K562 (cell line): ENCODE data around the gene CENPV. TPM values are rescaled to one million over a fixed set of nuclear protein-coding genes. Genes with fewer than 3 reads are reported as not detected.

Experiments used
- ATAC-seq: fragments of 200-7000 bp; cut with Tn5 transposase; 3 replicates; pipeline ENCODE4 v1.9.1; 2020; ENCODE audit warnings: moderate library complexity
- BruUV-seq: library from RNA; stranded (reverse); fragments of 400-500 nt; replicated peaks from 2 replicates; lab custom pipeline; 2021; lab: Mats Ljungman, UMichigan
- CTCF ChIA-PET: fragments of 300-600 bp; formaldehyde crosslinking; extraction: SDS; loops from one replicate; lab custom pipeline; 2021; ENCODE audit warnings: low intra/inter-chr PET ratio; lab: Yijun Ruan, JAX
- POLR2A ChIA-PET: fragments of 300-600, 350-650 bp; sonication (Branson Sonifier 250); formaldehyde crosslinking; extraction: SDS; loops from one replicate; lab custom pipeline; 2021; ENCODE audit warnings: antibody characterized with exemption, inconsistent platforms; lab: Yijun Ruan, JAX
- DNase-seq, 4 experiments: peaks; one replicate each; pipeline versions ENCODE4 v3.0.0 to v3.0.0-alpha.2; 2011 to 2018; ENCODE audit warnings: low spot score in 3 of 4, mixed read lengths in 3 of 4; ENCODE audit errors: extremely low read depth in 1 of 4
- FAIRE-seq: peaks from 2 replicates; lab custom pipeline; 2011; peaks lifted over from hg19 to GRCh38; lab: Jason Lieb, UNC
- H2AFZ ChIP-seq: 2 replicates; pipeline ENCODE4 v1.6.0; 2011; ENCODE audit warnings: low read depth, low read length, control low read depth, inconsistent platforms
- H3K27ac ChIP-seq: fragments of 200-600 bp; 3 replicates; pipeline ENCODE4 v1.8.0; 2011; ENCODE audit warnings: low read depth, mild to moderate bottlenecking, control low read depth, inconsistent platforms, low read length, moderate library complexity, mixed read lengths; ENCODE audit errors: extremely low read depth
- H3K27me3 ChIP-seq, 2 experiments: fragments of 300-600 bp in 1 of 2; 2 replicates in 1 of 2; 3 replicates in 1 of 2; pipeline versions ENCODE4 v1.6.0 to v1.8.0; 2011; ENCODE audit warnings: inconsistent platforms in 2 of 2, low read length in 2 of 2, mild to moderate bottlenecking in 1 of 2, mixed read lengths in 1 of 2, moderate library complexity in 1 of 2; ENCODE audit not compliant: control insufficient read depth in 2 of 2, insufficient read depth in 2 of 2
- H3K36me3 ChIP-seq: fragments of 300-600 bp; 3 replicates; pipeline ENCODE4 v1.8.0; 2011; ENCODE audit warnings: mild to moderate bottlenecking, low read length, inconsistent platforms; ENCODE audit not compliant: control insufficient read depth, insufficient read depth
- H3K4me1 ChIP-seq, 2 experiments: fragments of 200-600 bp in 1 of 2; replicated peaks in 1 of 2; 2 replicates in 1 of 2; 3 replicates in 1 of 2; pipeline versions ENCODE4 v1.5.1 to v1.8.0; 2011; ENCODE audit warnings: inconsistent platforms in 2 of 2, low read length in 2 of 2, mild to moderate bottlenecking in 1 of 2, mixed read lengths in 1 of 2, moderate library complexity in 1 of 2; ENCODE audit not compliant: control insufficient read depth in 2 of 2, insufficient read depth in 2 of 2
- H3K4me2 ChIP-seq: 2 replicates; pipeline ENCODE4 v1.6.1; 2011; ENCODE audit warnings: low read length, control low read depth, inconsistent platforms, mixed read lengths; ENCODE audit not compliant: insufficient read depth
- H3K4me3 ChIP-seq: fragments of 200-600 bp; sonication (generic), shearing (Covaris generic); 2 replicates; pipeline ENCODE4 v1.5.1; 2016; ENCODE audit warnings: control low read depth, inconsistent platforms
- H3K79me2 ChIP-seq: fragments of 200-600 bp; 3 replicates; pipeline ENCODE4 v1.8.0; 2011; ENCODE audit warnings: low read length, inconsistent platforms; ENCODE audit not compliant: control insufficient read depth, insufficient read depth
- H3K9ac ChIP-seq, 2 experiments: 2 replicates each; pipeline versions ENCODE4 v1.6.0 to v1.6.1; 2011; ENCODE audit warnings: low read depth in 2 of 2, low read length in 2 of 2, control low read depth in 1 of 2, inconsistent platforms in 1 of 2, mild to moderate bottlenecking in 1 of 2, mixed read lengths in 1 of 2; ENCODE audit not compliant: insufficient read depth in 1 of 2
- H3K9me1 ChIP-seq: one replicate; pipeline ENCODE4 v1.6.0; 2011; ENCODE audit warnings: inconsistent platforms, mild to moderate bottlenecking, low read length, moderate library complexity; ENCODE audit not compliant: control insufficient read depth, insufficient read depth
- H3K9me3 ChIP-seq: replicated peaks from 2 replicates; pipeline ENCODE4 v1.5.1; 2011; ENCODE audit warnings: low read depth, low read length, inconsistent platforms; ENCODE audit not compliant: control insufficient read depth, insufficient read depth
- H4K20me1 ChIP-seq: replicated peaks from 2 replicates; pipeline ENCODE4 v1.6.1; 2011; ENCODE audit warnings: low read length, inconsistent platforms, mixed read lengths; ENCODE audit not compliant: control insufficient read depth, insufficient read depth
- C11orf30 ChIP-seq: fragments of 450-650 bp; IDR thresholded peaks from 2 replicates; pipeline ENCODE4 v1.6.1; 2016; ENCODE audit warnings: low read depth, mild to moderate bottlenecking
- MCM2 ChIP-seq: fragments of 450-650 bp; IDR thresholded peaks from 2 replicates; pipeline ENCODE4 v1.6.1; 2017; ENCODE audit warnings: low read depth, mild to moderate bottlenecking
- MTA2 ChIP-seq: fragments of 450-650 bp; IDR thresholded peaks from 2 replicates; pipeline ENCODE4 v1.6.1; 2016; ENCODE audit warnings: low read depth
- NFRKB ChIP-seq: fragments of 450-650 bp; IDR thresholded peaks from 2 replicates; pipeline ENCODE4 v1.6.1; 2016; ENCODE audit warnings: low read depth
- POLR2H ChIP-seq: IDR thresholded peaks from 2 replicates; pipeline ENCODE4 v1.6.1; 2016; ENCODE audit warnings: missing genetic modification characterization, low read depth, mild to moderate bottlenecking, control low read depth, missing compliant biosample characterization, moderate library complexity
- SNAPC5 ChIP-seq: fragments of 250-450 bp; sonication (Bioruptor Pico); IDR thresholded peaks from 2 replicates; pipeline ENCODE4 v1.8.0; 2021; ENCODE audit warnings: moderate library complexity, mild to moderate bottlenecking, inconsistent platforms
- ZNF174 ChIP-seq: fragments of 250-450 bp; sonication (Bioruptor Pico); IDR thresholded peaks from 2 replicates; pipeline ENCODE4 v1.4.0; 2020; ENCODE audit warnings: mild to moderate bottlenecking
- ZNF511 ChIP-seq: sonication (generic); formaldehyde crosslinking; IDR thresholded peaks from 2 replicates; pipeline ENCODE4 v1.8.0; 2022; ENCODE audit warnings: mild to moderate bottlenecking, missing genetic modification reagents
- ZNF76 ChIP-seq: fragments of 250-450 bp; sonication (Bioruptor Pico); IDR thresholded peaks from 2 replicates; pipeline ENCODE4 v1.4.0; 2020; ENCODE audit warnings: mild to moderate bottlenecking, moderate library complexity, borderline replicate concordance
- ZNF830 ChIP-seq: fragments of 250-450 bp; sonication (Bioruptor Pico); IDR thresholded peaks from 2 replicates; pipeline ENCODE4 v1.5.0; 2021; ENCODE audit warnings: mild to moderate bottlenecking
- WGBS: fragments of 100-300 bp; shearing (Covaris generic); methylation state at CpG from one replicate; pipeline ENCODE4 v1.1.6; 2016; ENCODE audit warnings: low coverage, mixed read lengths; ENCODE audit not compliant: insufficient coverage; ENCODE audit errors: missing lambda C conversion rate; 5-methylcytosine and 5-hydroxymethylcytosine counted together
- in situ Hi-C: fragments of 300-500 bp; cut with MboI; formaldehyde crosslinking; loops from 4 replicates; pipeline ENCODE4 v1.15.0; 2018; ENCODE audit warnings: inconsistent platforms, mixed read lengths
- intact Hi-C: fragments of 100-400 bp; cut with micrococcal nuclease; formaldehyde crosslinking; loops from 2 replicates; pipeline ENCODE4 v1.14.2; 2022
- polyA plus RNA-seq, 8 experiments: library from polyadenylated mRNA; depleted of rRNA in 4 of 8; stranded (reverse) in 5 of 8; unstranded in 3 of 8; fragments of >200 nt; fragmentation: Nextera tagmentation in 2 of 8; fragmentation: Illumina TruSeq in 1 of 8; extraction: Ambion mirVana in 2 of 8; extraction: Trizol in 1 of 8; gene quantifications; 2 replicates each; pipeline versions ENCODE4 v1.2.1 to v1.2.3, GENCODE V29; 2011 to 2014; ENCODE audit warnings: inconsistent platforms in 1 of 8, missing spikeins in 1 of 8
- total RNA-seq, 7 experiments: library from RNA; depleted of rRNA in 6 of 7; stranded (reverse); fragments of >200 nt in 6 of 7; fragmentation: Illumina TruSeq in 2 of 7; extraction: Trizol in 2 of 7; gene quantifications; 2 replicates each; pipeline versions ENCODE4 v1.2.1 to v1.2.3, GENCODE V29; 2011 to 2021; ENCODE audit warnings: low replicate concordance in 1 of 7
- TF ChIP-seq, protein P1 (sequence below): fragments of 450-650 bp; formaldehyde crosslinking; IDR thresholded peaks from 2 replicates; pipeline ENCODE4 v1.4.0; 2020; ENCODE audit warnings: mild to moderate bottlenecking, moderate library complexity

The CENPV gene
- total and polyA plus RNA-seq, 9 of the 15 experiments (the other 6 are each of a cell fraction or from before 2014, with no cell fraction given) = 17.8 to 131 (median 89.3) TPM

DNA sequence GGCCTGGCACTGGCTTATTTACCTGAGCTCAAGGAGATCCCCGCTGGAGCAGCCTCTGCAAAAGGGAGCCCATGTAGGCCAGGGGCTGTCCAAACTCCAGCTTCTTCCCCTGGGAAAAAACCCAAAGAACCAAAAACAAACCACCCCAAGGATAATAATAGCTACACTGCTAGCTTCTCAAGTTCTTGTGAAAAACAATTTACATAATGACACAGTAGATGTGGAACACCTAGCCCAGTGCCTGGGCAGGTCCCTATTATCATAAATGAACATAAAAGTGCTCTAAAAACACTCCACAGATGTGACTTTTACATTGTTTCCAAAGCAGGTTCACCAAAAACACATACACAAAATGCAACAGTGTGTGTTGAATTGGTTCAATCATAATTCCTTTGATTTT lies 27.3 kb downstream of the CENPV start:
- no peaks in the 10 kb centered on the region for H4K20me1 ChIP-seq
- H2AFZ ChIP-seq = no peak overlapping the region
- POLR2A ChIA-PET = no interaction called here
- H3K4me1 ChIP-seq = no peaks in the 10 kb centered on the region
- H3K36me3 ChIP-seq = peaks cover 5% of the 10 kb centered on the region; the same call in 1 of the 3 replicates
- no peak overlapping the region for H3K4me2 ChIP-seq
- intact Hi-C loops = no loop called here
- no peak for ATAC-seq
- TF ChIP-seq ZNF830 (CRISPR knock-in tag) (no peak), C11orf30 (no peak), ZNF174 (CRISPR knock-in tag) (no peak), ZNF511 (CRISPR knock-in tag) (no peak), ZNF76 (CRISPR knock-in tag) (no peak), MTA2 (no peak), SNAPC5 (CRISPR knock-in tag) (no peak), NFRKB (no peak), MCM2 (no peak), POLR2H (tag) (no peak)
- TF ChIP-seq, protein P1, sequence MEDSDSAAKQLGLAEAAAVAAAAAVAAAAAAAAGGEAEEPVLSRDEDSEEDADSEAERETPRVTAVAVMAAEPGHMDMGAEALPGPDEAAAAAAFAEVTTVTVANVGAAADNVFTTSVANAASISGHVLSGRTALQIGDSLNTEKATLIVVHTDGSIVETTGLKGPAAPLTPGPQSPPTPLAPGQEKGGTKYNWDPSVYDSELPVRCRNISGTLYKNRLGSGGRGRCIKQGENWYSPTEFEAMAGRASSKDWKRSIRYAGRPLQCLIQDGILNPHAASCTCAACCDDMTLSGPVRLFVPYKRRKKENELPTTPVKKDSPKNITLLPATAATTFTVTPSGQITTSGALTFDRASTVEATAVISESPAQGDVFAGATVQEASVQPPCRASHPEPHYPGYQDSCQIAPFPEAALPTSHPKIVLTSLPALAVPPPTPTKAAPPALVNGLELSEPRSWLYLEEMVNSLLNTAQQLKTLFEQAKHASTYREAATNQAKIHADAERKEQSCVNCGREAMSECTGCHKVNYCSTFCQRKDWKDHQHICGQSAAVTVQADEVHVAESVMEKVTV (CRISPR knock-in tag) = no peak
- TF ChIP-seq, all 486 proteins: peak for 0
- H3K9me1 ChIP-seq = no peaks in the 10 kb centered on the region
- H3K79me2 ChIP-seq = no peaks in the 10 kb centered on the region
- no peak for FAIRE-seq
- no TSS peak for BruUV-seq
- no peaks in the 10 kb centered on the region for H3K9me3 ChIP-seq
- no peak overlapping the region for H3K9ac ChIP-seq
- no peak for DNase-seq
- in situ Hi-C loops = no loop called here
- CTCF ChIA-PET = no interaction called here
- 100% methylated on average over 1 of the region's 1 CpG for WGBS
- H3K4me3 ChIP-seq = no peak overlapping the region
- no peak overlapping the region for H3K27ac ChIP-seq
- no peaks in the 10 kb centered on the region for H3K27me3 ChIP-seq
